ENCODE measurements around the gene TAS2R50. TPM values are rescaled to one million over a fixed set of nuclear protein-coding genes. Genes with fewer than 3 reads are reported as not detected.

The TAS2R50 gene
- total RNA-seq, 4 donors from 2014 or later: 2.0 to 2.3 TPM; not detected in 2

DNA sequence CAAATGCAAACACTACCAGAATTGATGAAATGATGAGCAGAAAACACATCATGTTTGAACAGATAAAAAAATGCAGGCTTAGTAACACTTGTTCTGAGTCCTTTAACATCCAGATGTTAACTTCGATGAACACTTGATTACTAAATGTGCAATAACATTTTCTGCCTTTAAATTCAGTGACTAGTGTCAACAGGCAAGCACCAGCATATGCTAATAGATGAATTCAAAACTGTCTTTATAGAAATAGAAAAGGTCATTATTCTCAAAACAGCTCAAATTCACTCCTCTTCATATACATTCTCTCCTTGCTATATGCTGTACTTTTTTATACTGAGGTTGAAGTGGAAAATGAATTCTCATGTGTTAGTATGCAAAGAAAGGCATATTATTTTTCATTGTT, 35.8 kb upstream of the TAS2R50 start, which contains the start of gene TAS2R19:
TSS of gene TAS2R19 (minus strand) at position 101 of the 400 bp plus-strand sequence. CDS start at position 52, 49 bp downstream.
- no peak within 1 kb of the TSS for H3K4me3 ChIP-seq
- no peaks in the 10 kb centered on the region for H3K27me3 ChIP-seq
- H3K36me3 ChIP-seq: peaks cover 0 to 16% (median 0%) of the 10 kb centered on the region in 3 donors
- TF ChIP-seq POLR2A (IDR thresholded peaks at IDR 0.05): no peak
- TF ChIP-seq, protein P1, sequence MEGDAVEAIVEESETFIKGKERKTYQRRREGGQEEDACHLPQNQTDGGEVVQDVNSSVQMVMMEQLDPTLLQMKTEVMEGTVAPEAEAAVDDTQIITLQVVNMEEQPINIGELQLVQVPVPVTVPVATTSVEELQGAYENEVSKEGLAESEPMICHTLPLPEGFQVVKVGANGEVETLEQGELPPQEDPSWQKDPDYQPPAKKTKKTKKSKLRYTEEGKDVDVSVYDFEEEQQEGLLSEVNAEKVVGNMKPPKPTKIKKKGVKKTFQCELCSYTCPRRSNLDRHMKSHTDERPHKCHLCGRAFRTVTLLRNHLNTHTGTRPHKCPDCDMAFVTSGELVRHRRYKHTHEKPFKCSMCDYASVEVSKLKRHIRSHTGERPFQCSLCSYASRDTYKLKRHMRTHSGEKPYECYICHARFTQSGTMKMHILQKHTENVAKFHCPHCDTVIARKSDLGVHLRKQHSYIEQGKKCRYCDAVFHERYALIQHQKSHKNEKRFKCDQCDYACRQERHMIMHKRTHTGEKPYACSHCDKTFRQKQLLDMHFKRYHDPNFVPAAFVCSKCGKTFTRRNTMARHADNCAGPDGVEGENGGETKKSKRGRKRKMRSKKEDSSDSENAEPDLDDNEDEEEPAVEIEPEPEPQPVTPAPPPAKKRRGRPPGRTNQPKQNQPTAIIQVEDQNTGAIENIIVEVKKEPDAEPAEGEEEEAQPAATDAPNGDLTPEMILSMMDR (IDR thresholded peaks at IDR 0.05): no peak
- no peaks in the 10 kb centered on the region for H3K4me1 ChIP-seq
- no peaks in the 10 kb centered on the region for H3K9me3 ChIP-seq
- 52 to 66% methylated on average over 1 of the region's 1 CpG for WGBS, 2 donors
- H3K27ac ChIP-seq: no peak within 1 kb of the TSS
- intact Hi-C loops (cut with DNase I): no loop called here
- no peak for DNase-seq

DNA sequence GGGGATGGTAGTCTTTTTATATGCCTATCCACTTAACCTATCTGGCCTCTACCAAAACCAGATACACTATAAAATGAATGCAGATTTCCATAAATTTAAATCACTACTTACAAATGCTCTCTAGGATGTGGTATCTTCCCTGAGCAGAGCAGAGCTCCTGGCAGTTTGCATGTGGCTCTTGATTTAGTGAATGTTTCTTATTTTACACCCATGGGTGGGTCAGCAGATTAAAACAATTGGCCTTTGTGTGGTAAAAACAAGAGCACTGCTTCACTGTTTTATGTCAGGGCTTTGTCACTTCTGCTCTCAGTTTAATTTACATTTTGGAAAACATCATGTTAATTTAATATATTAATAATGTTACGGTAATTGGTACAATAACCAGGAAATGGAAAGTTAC, 30.2 kb upstream of the TAS2R50 start:
- TF ChIP-seq POLR2A (IDR thresholded peaks at IDR 0.05): no peak
- TF ChIP-seq, protein P1 (IDR thresholded peaks at IDR 0.05): no peak
- H3K9me3 ChIP-seq: no peaks in the 10 kb centered on the region
- 21 to 100% methylated on average over 1 of the region's 1 CpG for WGBS, 2 donors
- peaks cover 0 to 5% (median 0%) of the 10 kb centered on the region in 3 donors for H3K36me3 ChIP-seq
- no peak overlapping the region for H3K27ac ChIP-seq
- intact Hi-C loops (cut with DNase I): no loop called here
- H3K4me3 ChIP-seq: no peak overlapping the region
- no peaks in the 10 kb centered on the region for H3K27me3 ChIP-seq
- DNase-seq: no peak
- no peaks in the 10 kb centered on the region for H3K4me1 ChIP-seq

- TF ChIP-seq, protein P1 (IDR thresholded peaks at IDR 0.05): no peak
- TF ChIP-seq POLR2A (IDR thresholded peaks at IDR 0.05): no peak
- Histone ChIP-seq H3K36me3 (peaks cover 0 to 5% (median 0%) of the 10 kb centered on the region in 3 donors), H3K4me1 (no peaks in the 10 kb centered on the region), H3K4me3 (no peak overlapping the region), H3K27me3 (no peaks in the 10 kb centered on the region), H3K27ac (no peak overlapping the region), H3K9me3 (no peaks in the 10 kb centered on the region)
- 90 to 94% methylated on average over 4 of the region's 4 CpGs for WGBS, 2 donors
- DNase-seq: no peak
- intact Hi-C loops (cut with DNase I): no loop called here
Observed at GRCh38 chr12:11015775-11016430, 29.2 kb upstream of the TAS2R50 start.

DNA sequence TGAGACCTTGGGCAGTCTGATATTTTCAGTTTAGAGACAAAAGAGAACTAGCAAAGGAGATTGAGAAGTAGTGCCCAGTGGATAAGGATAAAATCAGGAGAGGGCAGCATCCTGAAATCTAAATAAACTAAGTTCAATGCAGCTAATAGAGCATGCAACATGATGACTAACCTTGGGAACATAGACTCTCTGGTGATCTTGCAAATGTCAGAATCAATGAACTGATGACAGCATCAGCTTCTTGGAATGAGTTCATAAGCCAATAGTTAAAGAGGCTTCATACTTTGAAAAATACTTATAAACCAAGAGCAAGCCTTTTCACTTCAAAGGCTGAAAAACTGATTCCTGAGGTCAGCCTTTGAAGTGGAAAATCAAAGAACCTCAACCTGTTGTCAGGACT, 27.5 kb upstream of the TAS2R50 start:
- Histone ChIP-seq H3K27ac (no peak overlapping the region), H3K4me1 (no peaks in the 10 kb centered on the region), H3K9me3 (no peaks in the 10 kb centered on the region), H3K36me3 (peaks cover 0 to 5% (median 0%) of the 10 kb centered on the region in 3 donors), H3K27me3 (no peaks in the 10 kb centered on the region), H3K4me3 (no peak overlapping the region)
- intact Hi-C loops (cut with DNase I): no loop called here
- no peak for DNase-seq
- TF ChIP-seq, protein P1 (IDR thresholded peaks at IDR 0.05): no peak
- no peak for TF ChIP-seq POLR2A (IDR thresholded peaks at IDR 0.05)

GRCh38 chr12:11007608-11008007, 20.9 kb upstream of the TAS2R50 start:
- Histone ChIP-seq H3K4me1 (no peaks in the 10 kb centered on the region), H3K9me3 (no peaks in the 10 kb centered on the region), H3K4me3 (no peak overlapping the region), H3K27ac (no peak overlapping the region), H3K27me3 (no peaks in the 10 kb centered on the region), H3K36me3 (no peaks in the 10 kb centered on the region)
- WGBS, 2 donors: 97 to 100% methylated on average over 1 of the region's 1 CpG
- no peak for TF ChIP-seq POLR2A (IDR thresholded peaks at IDR 0.05)
- TF ChIP-seq, protein P1 (IDR thresholded peaks at IDR 0.05): no peak
- DNase-seq: no peak
- intact Hi-C loops (cut with DNase I): no loop called here

All from esophagus squamous epithelium (tissue), 5 donors.